H1 (cell line): Measurements from ENCODE around the gene ENAH. TPM values are rescaled to one million over a fixed set of nuclear protein-coding genes. Genes with fewer than 3 reads are reported as not detected.

Source experiments
- CHD7 ChIP-seq: fragments of 300-600 bp; sonication (generic); IDR thresholded peaks from 2 replicates; pipeline ENCODE4 v1.7.1; 2012; ENCODE audit warnings: low read length, moderate library complexity, mild to moderate bottlenecking, inconsistent platforms; ENCODE audit not compliant: insufficient replicate concordance
- SIX5 ChIP-seq: IDR thresholded peaks from 2 replicates; pipeline ENCODE4 v1.6.1; 2011; ENCODE audit warnings: mild to moderate bottlenecking, low read depth, low read length
- SUZ12 ChIP-seq: fragments of 200-600 bp; sonication (generic); IDR thresholded peaks from 2 replicates; pipeline ENCODE4 v1.6.1; 2012; ENCODE audit warnings: mild to moderate bottlenecking, inconsistent platforms, low read length, moderate library complexity, mixed read lengths
- TBP ChIP-seq: IDR thresholded peaks from 2 replicates; pipeline ENCODE4 v1.6.1; 2011; ENCODE audit warnings: low read depth, low read length, improper control_type of control experiment
- polyA plus RNA-seq, 7 experiments: library from polyadenylated mRNA; depleted of rRNA in 3 of 7; stranded (reverse) in 5 of 7; unstranded in 2 of 7; fragments of >200 nt in 5 of 7; fragments of 200-250 nt in 2 of 7; gene quantifications; 1 replicate in 5 of 7; 2 replicates in 1 of 7; 4 replicates in 1 of 7; pipeline versions ENCODE4 v1.2.1 to v1.2.3, GENCODE V29; 2011 to 2013; ENCODE audit warnings: missing spikeins in 2 of 7, mixed read lengths in 2 of 7
- total RNA-seq: library from RNA; stranded (reverse); fragmentation: NEBNext Ultra II Directional; extraction: Animal tissue kit (Norgen Biotek cat#: 25700); gene quantifications from 2 replicates; pipeline ENCODE4 v1.2.1, GENCODE V29; 2021

ENAH gene
- total and polyA plus RNA-seq, 2 of the 8 experiments (the other 6 are each of a cell fraction or from before 2014, with no cell fraction given): 39.1 to 335 TPM

GRCh38 chr1:225522588-225523262 lies 130.2 kb downstream of the ENAH start (continued):
- TF ChIP-seq SUZ12 (no peak), SIX5 (no peak), CHD7 (no peak), TBP (no peak)
